Small intestine (tissue), 7 donors: ENCODE results near the gene HSD11B1L. TPM values are rescaled to one million over a fixed set of nuclear protein-coding genes. Genes with fewer than 3 reads are reported as not detected.

Experiments used
- DNase-seq, 2 donors: peaks; one replicate each; pipeline versions ENCODE4 v3.0.0 to v3.0.0-alpha.2; 2013
- FAIRE-seq: peaks from 2 replicates; lab custom pipeline; 2012; peaks lifted over from hg19 to GRCh38; lab: Jason Lieb, UNC
- H3K27ac ChIP-seq, 3 donors: one replicate each; pipeline ENCODE4 v1.5.1; 2013; ENCODE audit warnings: low read length in 2 of 3, mild to moderate bottlenecking in 2 of 3, control low read depth in 1 of 3, inconsistent platforms in 1 of 3, low read depth in 1 of 3, moderate library complexity in 1 of 3
- H3K27me3 ChIP-seq, 3 donors: one replicate each; pipeline ENCODE4 v1.6.1; 2013; ENCODE audit warnings: low read length in 3 of 3, inconsistent platforms in 1 of 3; ENCODE audit not compliant: control insufficient read depth in 3 of 3, insufficient read depth in 3 of 3
- H3K36me3 ChIP-seq, 3 donors: one replicate each; pipeline ENCODE4 v1.6.1; 2013; ENCODE audit warnings: low read length in 3 of 3, inconsistent platforms in 1 of 3, low read depth in 1 of 3, mild to moderate bottlenecking in 1 of 3, moderate library complexity in 1 of 3; ENCODE audit not compliant: control insufficient read depth in 3 of 3, insufficient read depth in 2 of 3
- H3K4me1 ChIP-seq, 3 donors: one replicate each; pipeline ENCODE4 v1.6.1; 2013; ENCODE audit warnings: low read length in 2 of 3, inconsistent platforms in 1 of 3, low read depth in 1 of 3, mild to moderate bottlenecking in 1 of 3, moderate library complexity in 1 of 3; ENCODE audit not compliant: control insufficient read depth in 3 of 3, insufficient read depth in 2 of 3
- H3K4me3 ChIP-seq, 3 donors: one replicate each; pipeline ENCODE4 v1.5.1; 2013; ENCODE audit warnings: low read length in 3 of 3, control low read depth in 1 of 3, inconsistent platforms in 1 of 3, low read depth in 1 of 3, mild to moderate bottlenecking in 1 of 3, moderate library complexity in 1 of 3
- H3K9me3 ChIP-seq, 2 donors: one replicate each; pipeline ENCODE4 v1.6.1; 2013; ENCODE audit warnings: low read depth in 1 of 2, low read length in 1 of 2; ENCODE audit not compliant: control insufficient read depth in 2 of 2, insufficient read depth in 1 of 2
- WGBS, 3 donors: extraction: QIAGEN DNeasy Blood & Tissue Kit; methylation state at CpG; one replicate each; pipeline ENCODE4 v1.1.7; 2013; 5-methylcytosine and 5-hydroxymethylcytosine counted together
- polyA plus RNA-seq, 4 donors: library from polyadenylated mRNA; stranded (reverse) in 3 of 4; unstranded in 1 of 4; fragments of 200-250 nt in 3 of 4; fragments of 120-200 nt in 1 of 4; gene quantifications; one replicate each; pipeline versions ENCODE4 v1.2.1 to v1.2.3, GENCODE V29; 2013
- donor health status: healthy with polysubstance abuse.
- donor health status: control.
- donor health status: control.
- donor health status: Bipolar disorder and iron deficiency.
- donor health status: healthy.

The HSD11B1L gene
- polyA plus RNA-seq, 4 donors = 4.5 to 6.0 (median 4.6) TPM

DNA sequence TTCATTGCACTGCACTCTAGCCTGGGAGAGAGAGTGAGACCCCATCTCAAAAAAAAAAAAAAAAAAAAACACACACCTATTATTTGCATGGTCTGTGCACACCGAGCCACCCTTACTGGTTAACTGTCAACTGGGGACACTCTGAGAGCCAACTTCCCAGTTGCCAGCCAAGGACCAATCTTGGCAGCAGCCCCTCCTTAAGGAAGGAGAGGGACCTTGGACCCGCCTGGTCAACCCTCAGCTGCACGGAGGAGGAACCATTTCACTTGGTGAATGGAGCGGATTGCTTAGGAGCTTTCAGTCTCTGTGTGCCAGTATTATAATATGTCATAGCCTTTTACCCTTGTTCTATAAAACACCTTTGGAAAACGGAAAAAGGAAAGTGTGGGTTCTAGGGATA is 25.4 kb upstream of the HSD11B1L start:
- Histone ChIP-seq H3K4me3 (no peak overlapping the region), H3K27ac (no peak overlapping the region), H3K9me3 (no peaks in the 10 kb centered on the region), H3K36me3 (peaks cover 28 to 88% (median 42%) of the 10 kb centered on the region in 3 donors), H3K27me3 (no peaks in the 10 kb centered on the region), H3K4me1 (no peaks in the 10 kb centered on the region)
- 17 to 60% (median 40%) methylated on average over 5 of the region's 5 CpGs for WGBS, 3 donors
- FAIRE-seq (no peak), DNase-seq (peak; percentile 36 to 83)

DNA sequence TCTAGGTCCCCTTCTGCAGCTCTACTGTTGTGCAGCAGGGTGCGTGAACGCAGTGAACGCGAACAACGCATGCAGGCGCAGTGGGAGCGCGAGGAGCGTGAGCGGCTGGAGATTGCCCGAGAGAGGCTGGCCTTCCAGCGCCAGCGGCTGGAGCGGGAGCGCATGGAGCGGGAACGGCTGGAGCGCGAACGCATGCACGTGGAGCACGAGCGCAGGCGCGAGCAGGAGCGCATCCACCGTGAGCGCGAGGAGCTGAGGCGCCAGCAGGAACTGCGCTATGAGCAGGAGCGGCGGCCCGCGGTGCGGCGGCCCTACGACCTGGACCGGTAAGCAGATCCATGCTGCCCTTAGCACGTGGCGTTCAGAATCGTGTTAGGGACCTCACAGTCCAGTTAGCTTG is 19.3 kb upstream of the HSD11B1L start:
- no peaks in the 10 kb centered on the region for H3K27me3 ChIP-seq
- DNase-seq (no peak), FAIRE-seq (no peak)
- H3K27ac ChIP-seq = no peak overlapping the region
- H3K4me3 ChIP-seq = no peak overlapping the region
- H3K4me1 ChIP-seq = no peaks in the 10 kb centered on the region
- H3K9me3 ChIP-seq = no peaks in the 10 kb centered on the region
- 98 to 99% (median 99%) methylated on average over 42 of the region's 42 CpGs for WGBS, 3 donors
- peaks cover 32 to 92% (median 61%) of the 10 kb centered on the region in 3 donors for H3K36me3 ChIP-seq

DNA sequence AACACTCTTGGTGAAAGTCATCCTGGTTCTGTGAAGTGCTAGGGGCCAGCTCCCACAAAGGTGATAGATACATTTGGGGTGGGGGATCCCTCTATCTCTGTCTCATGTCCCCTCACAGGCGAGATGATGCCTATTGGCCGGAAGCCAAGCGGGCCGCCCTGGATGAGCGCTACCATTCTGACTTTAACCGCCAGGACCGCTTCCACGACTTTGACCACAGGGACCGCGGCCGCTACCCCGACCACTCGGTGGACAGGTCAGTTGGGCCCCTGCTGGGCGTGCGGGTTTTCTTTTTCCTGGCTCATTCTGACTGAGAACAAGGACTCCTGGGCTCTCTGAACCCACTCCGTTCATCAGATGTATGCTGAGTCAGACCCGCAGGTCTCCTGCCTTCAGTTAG is 16.9 kb upstream of the HSD11B1L start:
- no peaks in the 10 kb centered on the region for H3K4me1 ChIP-seq

DNA sequence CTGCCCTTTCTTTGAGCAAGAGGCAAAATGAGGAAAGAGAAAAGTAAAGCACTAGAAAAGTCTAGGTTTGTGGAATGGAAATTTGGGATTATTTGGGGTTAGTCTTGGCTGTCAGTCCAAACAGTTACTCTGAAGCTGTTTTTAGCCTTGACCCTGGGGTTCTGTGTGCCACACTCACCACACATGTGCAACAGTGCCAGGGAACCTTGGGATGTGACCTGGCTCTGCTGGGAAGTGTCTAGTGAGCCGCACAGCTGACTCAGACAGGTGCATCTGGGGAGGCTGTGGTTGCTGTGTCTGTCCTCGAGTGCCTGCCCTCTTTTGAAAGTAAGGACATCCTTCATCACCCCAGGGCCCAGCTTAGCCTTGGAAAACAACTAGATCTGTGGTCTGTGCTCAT is 16.3 kb upstream of the HSD11B1L start:
- Histone ChIP-seq H3K27ac (no peak overlapping the region), H3K27me3 (no peaks in the 10 kb centered on the region), H3K4me1 (no peaks in the 10 kb centered on the region), H3K36me3 (peaks cover 44 to 93% (median 67%) of the 10 kb centered on the region in 3 donors), H3K4me3 (no peak overlapping the region), H3K9me3 (no peaks in the 10 kb centered on the region)
- FAIRE-seq (no peak), DNase-seq (no peak)
- WGBS, 3 donors = 77 to 86% (median 85%) methylated on average over 2 of the region's 2 CpGs

More for the DNA sequence above, 16.9 kb upstream of the HSD11B1L start:
- peaks cover 38 to 93% (median 63%) of the 10 kb centered on the region in 3 donors for H3K36me3 ChIP-seq
- DNase-seq = no peak
- H3K9me3 ChIP-seq = no peaks in the 10 kb centered on the region
- no peak for FAIRE-seq
- no peak overlapping the region for H3K4me3 ChIP-seq
- WGBS, 3 donors = 93 to 96% (median 93%) methylated on average over 17 of the region's 17 CpGs
- H3K27me3 ChIP-seq = no peaks in the 10 kb centered on the region
- H3K27ac ChIP-seq = no peak overlapping the region

DNA sequence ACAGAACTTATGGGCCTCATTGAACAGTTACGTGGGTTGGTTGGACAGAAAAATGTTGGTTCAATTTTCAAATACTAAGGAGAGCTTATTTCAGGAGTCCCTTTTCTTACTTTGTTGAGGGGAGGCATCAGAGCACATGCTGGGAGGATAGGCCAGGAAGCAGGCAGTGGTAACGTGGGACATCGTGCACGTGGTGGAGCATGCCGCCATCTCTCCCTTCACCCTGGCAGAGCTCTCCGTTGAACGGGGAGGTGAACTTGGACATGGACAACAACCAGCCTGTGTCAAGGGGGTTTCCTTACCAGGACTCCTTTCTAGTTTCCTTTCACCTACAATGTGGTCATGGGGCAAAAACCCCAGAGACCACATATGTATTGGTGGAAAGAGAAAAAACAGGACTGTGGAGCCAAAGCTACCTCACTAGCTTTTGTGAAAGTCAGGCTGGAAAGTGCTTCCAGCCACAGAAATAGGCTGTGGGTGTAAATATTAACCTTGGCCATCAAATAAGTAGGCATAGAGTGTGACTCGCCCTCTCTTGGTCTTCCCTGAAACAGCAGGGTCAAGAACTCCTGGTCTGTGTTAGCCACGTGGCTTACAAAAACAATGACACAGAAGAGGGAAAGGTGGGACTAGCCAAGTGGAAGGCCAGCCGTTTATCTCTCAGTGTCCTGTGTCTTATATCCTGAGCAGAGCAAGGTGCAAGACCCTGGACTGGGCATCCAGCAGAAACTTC is 14.9 kb upstream of the HSD11B1L start:
- DNase-seq = no peak
- 70 to 82% (median 72%) methylated on average over 10 of the region's 10 CpGs for WGBS, 3 donors
- Histone ChIP-seq H3K4me3 (no peak overlapping the region), H3K9me3 (no peaks in the 10 kb centered on the region), H3K27ac (no peak overlapping the region), H3K27me3 (no peaks in the 10 kb centered on the region), H3K4me1 (no peaks in the 10 kb centered on the region), H3K36me3 (peaks cover 45 to 92% (median 54%) of the 10 kb centered on the region in 3 donors)
- FAIRE-seq = no peak

DNA sequence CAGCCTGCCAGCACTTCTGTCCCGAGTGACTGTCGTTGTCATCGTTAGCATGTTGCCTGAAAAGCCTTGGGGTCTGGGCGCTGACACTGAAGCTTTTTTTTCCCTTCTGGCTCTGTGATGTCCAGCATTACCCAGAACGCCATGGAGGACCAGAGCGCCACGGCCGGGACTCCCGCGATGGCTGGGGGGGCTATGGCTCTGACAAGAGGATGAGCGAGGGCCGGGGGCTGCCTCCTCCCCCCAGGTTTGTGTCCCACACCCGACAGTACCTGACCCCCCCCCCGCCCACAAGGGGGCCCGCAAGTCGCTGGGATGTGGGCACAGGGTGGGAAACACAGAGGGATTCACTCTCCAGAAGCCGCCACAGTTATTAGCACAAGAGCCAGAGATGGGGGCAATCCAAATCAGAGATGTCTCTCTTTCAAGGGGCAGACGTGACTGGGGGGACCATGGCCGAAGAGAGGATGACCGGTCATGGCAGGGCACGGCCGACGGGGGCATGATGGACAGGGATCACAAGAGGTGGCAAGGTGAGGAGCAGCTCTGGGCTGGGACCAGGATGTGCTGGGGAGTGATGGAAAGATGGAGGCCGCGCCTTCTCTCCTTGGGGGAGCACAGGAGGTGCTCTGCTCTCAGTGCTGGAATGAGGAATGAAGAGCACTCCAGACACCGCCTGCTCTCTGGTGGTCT is 13.8 kb upstream of the HSD11B1L start:
- Histone ChIP-seq H3K4me1 (no peaks in the 10 kb centered on the region), H3K27ac (no peak overlapping the region), H3K36me3 (peaks cover 43 to 87% (median 46%) of the 10 kb centered on the region in 3 donors), H3K4me3 (no peak overlapping the region), H3K27me3 (no peaks in the 10 kb centered on the region), H3K9me3 (no peaks in the 10 kb centered on the region)
- WGBS, 3 donors = 90 to 96% (median 93%) methylated on average over 25 to 26 of the region's 26 CpGs
- no peak for FAIRE-seq
- no peak for DNase-seq

DNA sequence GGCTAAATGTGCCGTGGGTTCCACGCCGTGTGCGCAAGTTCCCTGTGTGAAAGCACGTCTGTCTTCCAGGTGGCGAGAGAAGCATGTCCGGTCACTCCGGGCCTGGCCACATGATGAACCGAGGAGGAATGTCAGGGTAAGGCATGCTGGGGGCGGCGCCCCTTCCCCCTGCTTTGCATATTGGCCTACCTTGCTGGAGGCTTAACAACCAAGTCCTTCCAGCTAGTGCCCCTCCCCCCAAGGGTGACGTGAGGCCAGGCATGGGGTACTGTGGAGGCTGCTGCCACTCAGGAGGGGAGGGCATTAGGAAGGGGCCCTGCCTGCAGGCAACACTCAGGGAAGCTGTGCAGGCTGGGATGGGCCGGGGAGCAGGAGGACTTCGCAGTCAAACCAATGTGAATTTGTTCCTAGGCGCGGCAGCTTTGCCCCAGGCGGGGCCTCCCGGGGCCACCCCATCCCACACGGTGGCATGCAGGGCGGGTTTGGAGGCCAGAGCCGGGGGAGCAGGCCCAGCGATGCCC is 13.0 kb upstream of the HSD11B1L start:
- Histone ChIP-seq H3K4me3 (no peak overlapping the region), H3K27ac (no peak overlapping the region), H3K27me3 (no peaks in the 10 kb centered on the region), H3K9me3 (no peaks in the 10 kb centered on the region), H3K36me3 (peaks cover 42 to 81% (median 45%) of the 10 kb centered on the region in 3 donors), H3K4me1 (no peaks in the 10 kb centered on the region)
- no peak for FAIRE-seq
- WGBS, 3 donors = 86 to 88% (median 86%) methylated on average over 22 of the region's 22 CpGs
- no peak for DNase-seq

DNA sequence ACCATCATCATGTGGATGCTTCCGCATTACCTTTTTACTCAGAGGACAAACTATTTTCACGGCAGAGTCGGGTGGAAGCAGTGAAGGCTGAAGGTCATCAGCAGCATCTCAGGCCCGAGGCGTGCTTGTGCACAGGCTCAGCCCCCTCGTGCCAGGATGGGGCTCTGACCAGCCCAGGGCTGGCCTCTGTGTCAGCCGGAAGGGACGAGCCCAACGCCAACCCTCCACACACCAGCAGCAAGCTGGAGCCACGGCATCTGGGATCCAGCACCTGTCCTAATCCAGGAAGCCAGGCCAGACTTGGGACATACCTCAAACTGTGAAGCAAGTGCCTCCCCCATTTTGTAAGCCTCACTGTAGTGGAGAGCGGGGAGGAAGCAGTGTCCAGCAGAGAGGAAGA is 11.6 kb upstream of the HSD11B1L start:
- FAIRE-seq = no peak
- no peak overlapping the region for H3K4me3 ChIP-seq
- H3K27me3 ChIP-seq = no peaks in the 10 kb centered on the region
- no peak for DNase-seq
- peaks cover 31 to 67% (median 36%) of the 10 kb centered on the region in 3 donors for H3K36me3 ChIP-seq
- H3K4me1 ChIP-seq = no peaks in the 10 kb centered on the region
- H3K9me3 ChIP-seq = no peaks in the 10 kb centered on the region
- WGBS, 3 donors = 82 to 89% (median 84%) methylated on average over 11 of the region's 11 CpGs
- H3K27ac ChIP-seq = no peak overlapping the region
